ENCODE measurements around the gene CFAP74. TPM values are rescaled to one million over a fixed set of nuclear protein-coding genes. Genes with fewer than 3 reads are reported as not detected.
"Not testable (repeated sequence)": the region's sequence is repeated elsewhere in the genome, so short reads cannot be mapped to it uniquely, and the experiment has no call there.

Gene CFAP74
- total RNA-seq, 1 donor from 2014 or later, result not detected

DNA sequence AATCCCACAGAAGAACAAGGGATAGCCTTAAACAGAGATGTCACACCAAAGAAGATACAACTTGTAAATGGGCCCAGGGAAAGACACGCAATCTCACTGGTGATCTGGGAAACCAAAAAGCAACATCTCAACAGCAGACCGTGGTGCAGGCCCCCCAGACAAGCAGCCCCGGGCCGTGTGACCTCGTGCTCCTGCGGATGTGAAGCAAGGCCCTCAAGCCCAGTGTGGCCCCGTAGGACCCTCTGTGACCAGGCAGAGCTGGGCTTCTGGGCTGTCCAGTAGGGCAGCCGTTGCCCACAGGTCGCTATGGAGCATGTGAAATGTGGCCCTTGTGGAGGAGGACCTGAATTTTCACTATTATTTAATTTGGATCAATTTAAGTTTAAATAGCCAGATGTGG is 49.6 kb downstream of the CFAP74 start:
- DNase-seq (ENCODE audit: low read depth), result no peak

DNA sequence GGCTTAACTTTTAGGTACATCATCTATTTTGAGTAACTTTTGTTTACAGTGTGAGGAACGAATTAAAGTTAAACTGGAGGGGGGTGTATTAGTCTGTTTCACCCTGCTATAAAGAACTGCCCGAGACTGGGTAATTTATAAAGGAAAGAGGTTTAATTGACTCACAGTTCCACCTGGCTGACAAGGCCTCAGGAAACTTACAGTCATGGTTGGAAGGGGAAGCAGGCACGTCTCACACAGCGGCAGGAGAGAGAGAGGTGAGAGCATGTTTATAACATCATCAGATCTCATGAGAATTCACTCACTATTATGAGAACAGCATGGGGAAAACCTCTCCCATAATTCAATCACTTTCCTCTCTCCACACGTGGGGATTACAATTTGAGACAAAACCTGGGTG is 52.6 kb downstream of the CFAP74 start:
- DNase-seq (ENCODE audit: low read depth), result no peak

DNA sequence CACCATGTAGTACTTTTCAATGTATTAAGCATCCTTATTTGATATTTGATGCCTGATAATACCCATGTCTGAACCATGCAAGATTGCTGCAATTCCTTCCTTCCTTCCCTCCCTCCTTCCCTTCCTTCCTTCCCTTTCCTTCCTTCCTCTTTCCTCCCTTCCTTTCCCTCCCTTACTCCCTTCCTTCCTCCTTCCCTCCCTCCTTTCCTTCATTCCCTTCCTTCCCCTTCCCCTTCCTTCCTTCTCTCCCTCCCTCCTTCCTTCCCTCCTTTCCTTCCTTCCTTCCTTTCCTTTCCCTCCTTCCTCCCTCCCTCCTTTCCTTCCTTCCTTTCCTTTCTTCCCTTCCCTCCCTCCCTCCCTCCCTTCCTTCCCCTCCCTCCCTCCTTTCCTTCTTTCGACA is 54.8 kb downstream of the CFAP74 start:
- no peak for DNase-seq (ENCODE audit: low read depth)

DNA sequence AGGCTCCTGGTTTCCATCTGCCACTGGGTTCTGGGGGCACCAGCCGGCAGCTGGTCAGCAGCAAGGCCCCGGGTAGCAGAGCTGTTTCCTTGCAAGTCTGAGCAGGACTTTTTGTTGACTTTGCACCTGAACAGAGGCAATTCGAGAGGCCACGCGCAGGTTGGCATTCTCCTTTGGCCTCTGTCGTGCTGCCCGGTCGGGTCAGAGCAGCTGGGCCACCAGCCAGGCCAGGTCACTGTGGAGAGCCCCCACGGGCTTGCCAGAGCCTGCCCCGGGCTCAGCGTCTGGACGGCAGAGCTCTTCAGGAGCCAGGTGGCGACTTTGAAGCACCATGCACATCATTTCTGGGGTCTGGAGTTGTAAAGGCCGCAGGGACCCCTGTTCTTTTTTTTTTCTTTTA is 56.1 kb downstream of the CFAP74 start:
- no peak for DNase-seq (ENCODE audit: low read depth)

DNA sequence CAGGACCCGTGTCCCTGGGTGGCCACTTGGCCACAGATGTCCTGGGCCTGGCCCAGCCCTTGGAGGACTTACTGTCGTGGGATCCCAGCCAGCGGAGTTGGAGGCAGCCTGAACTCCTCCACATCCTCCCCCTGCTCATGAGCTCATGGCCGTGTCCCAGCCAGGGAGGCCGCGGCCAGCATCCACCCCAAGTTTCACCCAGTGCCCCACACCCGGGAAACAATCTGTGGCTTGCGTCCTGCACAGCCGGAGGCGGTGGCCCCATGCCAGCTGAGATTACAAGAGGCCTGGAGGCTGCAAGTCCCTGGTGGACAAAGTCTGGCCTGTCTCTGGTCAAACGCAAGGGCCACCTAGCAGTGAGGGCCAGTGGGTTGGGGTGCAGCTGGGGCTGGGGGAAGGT is 57.0 kb downstream of the CFAP74 start:
- peak; percentile 28 for DNase-seq (ENCODE audit: low read depth)

DNA sequence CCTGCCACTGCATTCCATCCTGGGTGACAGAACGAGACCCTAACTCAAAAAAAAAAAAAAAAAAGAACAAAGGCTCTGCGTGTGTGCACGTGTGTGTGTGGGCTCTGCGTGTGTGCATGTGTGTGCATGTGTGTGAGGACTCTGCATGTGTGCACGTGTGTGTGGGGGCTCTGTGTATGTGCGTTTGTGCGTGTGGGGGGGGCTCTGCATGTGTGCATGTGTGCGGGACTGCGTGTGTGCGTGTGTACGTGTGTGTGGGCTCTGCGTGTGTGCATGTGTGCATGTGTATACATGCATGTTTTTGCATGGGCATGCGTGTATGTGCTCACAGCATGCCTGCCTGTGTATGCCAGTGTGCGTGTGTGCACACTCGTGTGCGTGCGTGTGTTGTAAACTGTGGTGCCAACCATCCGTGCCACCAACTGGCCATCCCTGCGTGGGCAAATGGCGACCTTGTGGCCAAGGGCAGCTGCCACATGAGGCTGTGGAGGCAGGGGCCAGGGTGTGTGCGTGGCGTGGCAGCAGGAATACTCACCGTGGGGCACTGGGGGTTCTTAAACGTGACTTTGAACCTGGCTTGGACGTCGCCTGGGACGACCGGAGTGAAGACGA is 57.7 kb downstream of the CFAP74 start:
- no peak for DNase-seq (ENCODE audit: low read depth)

DNA sequence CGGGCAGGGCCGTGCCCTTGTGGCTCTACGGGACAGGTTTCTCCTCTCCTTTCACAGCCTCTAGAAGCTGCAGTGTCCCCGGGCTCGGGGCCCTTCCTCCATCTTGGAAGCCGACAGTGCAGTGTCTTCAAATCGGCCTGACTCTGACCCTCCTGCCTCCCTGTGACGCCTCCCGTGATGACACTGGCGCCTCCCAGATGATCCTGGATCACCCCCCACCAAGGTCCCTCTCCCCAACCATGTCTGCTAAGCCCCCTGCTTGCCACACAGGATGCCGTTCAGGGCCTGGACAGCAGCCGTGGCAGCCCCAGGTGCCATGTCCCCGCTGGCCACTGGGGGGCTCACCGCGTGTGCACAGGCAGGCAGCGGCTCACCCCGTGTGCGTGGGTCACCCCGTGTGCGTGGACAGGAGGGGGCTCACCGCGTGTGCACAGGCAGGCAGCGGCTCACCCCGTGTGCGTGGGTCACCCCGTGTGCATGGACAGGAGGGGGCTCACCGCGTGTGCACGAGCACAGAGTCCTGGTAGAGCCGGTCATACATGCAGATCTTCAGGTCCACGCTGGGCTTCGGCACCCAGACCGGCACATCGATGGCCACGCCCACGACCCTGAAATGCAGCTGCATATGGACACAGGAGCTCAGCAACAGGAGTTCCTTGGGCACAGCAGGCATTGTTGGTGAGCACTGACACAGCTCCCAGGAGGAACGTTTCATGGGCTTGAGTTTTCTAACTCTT is 59.6 kb downstream of the CFAP74 start:
- peak; percentile 39 for DNase-seq (ENCODE audit: low read depth)

DNA sequence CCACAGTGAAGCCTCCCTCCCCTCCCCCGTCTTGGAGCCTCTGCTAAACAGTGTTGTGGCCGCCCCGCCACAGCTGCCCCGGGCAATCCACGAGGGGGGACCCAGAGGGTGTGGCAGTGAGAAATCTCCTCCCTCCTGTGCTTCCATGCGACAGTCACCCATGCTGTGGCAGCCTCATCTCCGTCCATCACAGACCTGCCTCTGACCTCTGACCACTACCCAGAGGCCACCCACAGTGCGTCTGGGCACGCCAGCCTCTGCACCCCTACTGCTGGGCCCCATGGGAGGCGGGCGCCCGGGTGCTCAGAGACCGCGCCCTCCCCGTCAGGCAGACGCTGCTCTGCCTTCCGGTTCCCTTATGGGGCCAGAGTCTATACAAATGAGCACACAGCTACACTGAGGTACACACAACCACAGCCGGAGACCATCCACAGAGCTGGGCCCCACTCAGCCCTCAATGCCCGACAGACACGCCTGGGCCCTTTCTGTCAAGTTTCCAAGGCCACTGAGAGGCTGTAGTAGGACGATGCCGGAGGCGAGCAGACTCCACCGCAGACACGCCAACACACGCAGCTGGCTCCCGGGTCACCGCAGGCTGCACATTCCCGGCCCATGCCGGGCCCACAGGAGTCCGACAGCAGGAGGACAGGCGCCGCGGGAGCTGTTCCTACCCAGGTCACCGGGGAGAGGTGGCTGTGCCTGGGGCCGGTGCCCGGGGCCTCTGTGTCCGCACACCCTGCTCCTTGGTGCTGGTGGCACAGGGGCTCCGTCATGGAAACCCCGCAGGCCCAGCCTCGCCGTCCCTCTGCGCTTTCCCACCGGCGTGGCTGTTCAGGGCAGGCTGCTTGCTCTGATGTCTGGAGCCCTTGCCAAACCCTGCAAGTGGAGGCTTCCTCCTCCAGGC is 60.6 kb downstream of the CFAP74 start:
- no peak for DNase-seq (ENCODE audit: low read depth)

DNA sequence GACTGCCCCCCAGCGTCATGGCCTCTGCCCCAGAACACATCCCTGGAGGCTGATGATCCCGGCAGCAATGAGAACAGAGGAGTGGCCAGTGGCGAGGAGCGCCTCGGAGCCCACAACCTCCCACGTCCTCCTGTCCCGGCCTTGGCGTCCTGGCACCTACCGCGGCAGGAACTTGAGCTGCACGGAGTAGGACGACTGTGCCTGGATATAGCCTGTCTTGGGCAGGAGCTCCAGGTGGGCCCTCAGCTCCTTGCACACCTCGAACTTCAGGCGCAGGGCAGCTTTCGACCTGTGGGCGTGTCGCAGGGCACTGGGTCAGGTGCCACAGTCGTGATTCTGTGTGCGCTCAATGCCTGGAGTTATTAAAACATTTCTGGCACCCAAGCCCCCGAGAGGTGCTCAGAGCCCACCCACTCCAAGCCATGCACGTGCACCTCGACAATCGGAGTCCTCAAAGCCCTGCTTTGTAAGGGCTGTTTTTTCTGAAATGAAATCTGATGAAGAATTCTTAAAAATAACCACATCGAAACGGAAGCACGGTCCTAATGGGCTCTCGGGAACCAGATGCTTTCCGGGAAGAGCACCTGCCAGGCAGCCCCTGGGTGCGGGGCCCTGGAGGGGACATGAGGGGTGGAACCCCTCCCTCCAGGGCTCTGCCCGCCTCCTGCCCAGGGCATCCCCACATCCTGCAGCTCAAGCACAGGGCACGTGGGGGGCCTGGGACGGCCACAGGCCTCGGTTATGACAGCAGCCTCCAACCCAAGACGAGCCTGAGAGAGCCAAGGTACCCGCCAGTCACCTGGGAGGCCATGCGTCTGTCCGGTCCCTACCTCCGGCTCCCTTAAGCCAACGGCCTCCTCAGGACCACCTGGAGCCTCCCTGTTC is 61.5 kb downstream of the CFAP74 start:
- no peak for DNase-seq (ENCODE audit: low read depth)

DNA sequence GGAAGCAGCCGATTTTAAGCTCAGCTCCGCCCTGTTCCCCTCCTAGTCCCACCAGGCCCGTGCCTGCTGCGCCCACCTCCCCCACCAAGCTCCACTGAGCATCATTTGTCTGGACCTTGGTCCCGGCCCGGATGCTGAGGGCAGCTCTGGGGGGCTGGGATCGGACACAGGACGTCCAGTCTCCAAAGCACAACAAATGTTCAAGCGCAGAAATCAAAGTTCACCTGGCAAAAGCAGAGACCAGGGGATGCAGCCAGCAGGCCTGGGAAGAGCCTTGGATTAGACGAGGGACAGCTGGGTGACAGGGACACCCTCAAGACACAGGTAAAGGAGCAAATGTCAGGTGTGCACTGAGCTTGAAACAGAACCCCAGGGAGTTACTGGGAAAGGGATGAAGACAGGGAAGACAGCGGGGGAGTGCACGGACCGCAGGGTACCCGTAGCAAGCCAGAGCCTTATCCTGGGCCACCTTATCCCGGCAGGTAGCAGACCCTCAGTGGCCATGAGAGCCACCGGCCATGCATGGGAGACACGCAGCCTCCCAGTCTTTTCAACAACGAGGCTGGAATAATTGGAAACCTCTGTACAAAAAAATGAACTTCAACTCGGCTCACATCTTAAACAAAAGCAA is 62.3 kb downstream of the CFAP74 start:
- DNase-seq (ENCODE audit: low read depth), result no peak

DNA sequence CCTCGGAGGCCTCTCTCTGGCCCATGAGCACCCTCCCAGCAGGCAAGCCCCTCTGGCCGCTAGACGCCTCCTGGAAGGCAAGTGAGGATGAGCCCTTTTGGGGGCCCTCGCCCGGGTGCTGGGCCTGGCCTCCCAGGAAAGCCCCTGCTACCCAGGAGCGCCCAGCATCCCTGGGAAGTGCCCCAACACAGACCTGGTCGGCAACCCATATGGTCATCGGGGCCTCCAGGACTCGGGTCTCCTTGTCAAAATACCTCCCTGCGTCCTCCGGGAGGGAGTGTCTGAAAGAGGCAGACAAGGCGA is 63.5 kb downstream of the CFAP74 start:
- no peak for DNase-seq (ENCODE audit: low read depth)

DNA sequence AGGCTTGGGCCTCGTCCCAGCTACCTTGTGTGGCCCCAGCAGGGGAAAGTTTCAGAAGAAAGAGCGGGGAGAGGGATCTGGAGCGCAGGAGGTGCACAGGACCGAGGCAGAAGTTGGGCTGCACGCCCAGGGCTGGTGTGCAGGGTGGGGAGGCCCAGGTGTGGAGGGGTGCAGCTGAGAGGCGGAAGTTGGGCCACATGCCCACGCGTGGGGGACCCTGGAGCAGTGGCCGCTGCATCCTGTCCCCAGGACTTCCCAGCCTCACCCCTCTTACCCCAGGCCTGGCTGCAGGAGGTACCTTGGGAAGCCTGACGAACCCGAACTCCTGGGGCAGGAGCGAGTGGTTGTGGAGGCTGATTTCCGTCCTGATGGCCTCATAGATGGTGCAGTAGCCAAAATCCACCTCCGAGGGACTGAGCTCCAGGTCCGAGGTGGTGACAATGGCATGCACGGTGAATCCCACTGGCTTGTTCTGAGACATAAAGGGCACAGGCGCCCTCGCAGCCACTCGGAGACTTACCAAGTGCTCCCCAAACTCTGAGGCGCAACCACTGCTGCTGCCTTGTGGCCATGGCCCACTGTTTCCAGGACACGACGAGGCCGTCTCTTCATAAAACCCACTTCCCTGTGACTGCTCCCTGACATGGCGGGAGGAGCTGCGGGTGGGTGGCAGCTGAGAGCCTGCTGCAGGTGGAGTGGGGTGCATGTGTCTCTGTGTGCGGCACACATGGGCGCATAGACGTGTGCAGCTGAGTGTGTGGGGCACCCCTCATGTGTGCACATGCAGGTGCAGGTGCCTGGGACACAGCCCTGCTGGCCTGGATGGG is 64.1 kb downstream of the CFAP74 start:
- DNase-seq (ENCODE audit: low read depth), result no peak

DNA sequence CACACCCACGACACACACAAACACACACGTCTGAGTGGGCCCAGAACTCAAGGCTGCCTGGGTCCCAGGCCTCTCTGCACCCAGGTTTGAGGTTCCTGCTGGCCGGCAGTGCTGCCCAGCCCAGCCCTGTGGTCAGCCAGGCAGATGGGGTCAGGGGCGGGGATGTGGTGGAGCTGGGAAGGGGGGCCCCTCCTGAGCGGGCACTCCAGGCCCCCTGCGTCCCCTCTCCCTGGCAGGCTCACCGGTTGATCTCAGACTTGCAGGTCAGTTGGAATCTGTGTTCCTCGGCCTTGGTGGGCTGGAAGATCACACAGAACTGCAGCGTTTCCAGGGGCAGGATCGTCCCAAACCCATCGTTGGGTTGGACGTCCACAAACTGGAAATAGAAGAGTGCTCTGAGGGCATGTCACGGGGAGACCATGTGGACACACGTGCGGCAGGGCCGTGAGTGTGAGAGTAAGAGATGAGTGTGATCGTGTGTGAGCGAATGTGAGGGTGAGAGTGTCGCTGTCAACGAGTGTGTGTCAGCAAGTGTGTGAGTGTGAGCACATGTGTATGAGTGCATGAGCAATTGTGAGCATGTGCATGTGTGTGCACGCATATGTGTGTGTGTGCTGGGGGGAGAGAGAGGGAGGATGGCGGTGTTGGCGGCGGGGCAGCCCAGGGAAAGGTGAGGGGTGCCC is 64.8 kb downstream of the CFAP74 start:
- no peak for DNase-seq (ENCODE audit: low read depth)

DNA sequence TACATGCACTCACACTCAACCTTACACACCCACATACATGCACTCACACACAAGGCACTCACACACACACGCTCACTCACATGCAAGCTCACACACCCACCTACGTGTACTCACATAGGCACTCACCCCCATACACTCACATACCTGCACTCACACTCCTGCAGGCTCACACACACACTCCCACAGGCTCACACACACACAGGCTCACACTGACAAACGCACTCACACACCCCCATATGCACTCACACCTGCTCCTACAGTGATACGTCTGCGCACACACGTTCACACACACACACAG is 65.4 kb downstream of the CFAP74 start:
- DNase-seq (ENCODE audit: low read depth), result no peak

DNA sequence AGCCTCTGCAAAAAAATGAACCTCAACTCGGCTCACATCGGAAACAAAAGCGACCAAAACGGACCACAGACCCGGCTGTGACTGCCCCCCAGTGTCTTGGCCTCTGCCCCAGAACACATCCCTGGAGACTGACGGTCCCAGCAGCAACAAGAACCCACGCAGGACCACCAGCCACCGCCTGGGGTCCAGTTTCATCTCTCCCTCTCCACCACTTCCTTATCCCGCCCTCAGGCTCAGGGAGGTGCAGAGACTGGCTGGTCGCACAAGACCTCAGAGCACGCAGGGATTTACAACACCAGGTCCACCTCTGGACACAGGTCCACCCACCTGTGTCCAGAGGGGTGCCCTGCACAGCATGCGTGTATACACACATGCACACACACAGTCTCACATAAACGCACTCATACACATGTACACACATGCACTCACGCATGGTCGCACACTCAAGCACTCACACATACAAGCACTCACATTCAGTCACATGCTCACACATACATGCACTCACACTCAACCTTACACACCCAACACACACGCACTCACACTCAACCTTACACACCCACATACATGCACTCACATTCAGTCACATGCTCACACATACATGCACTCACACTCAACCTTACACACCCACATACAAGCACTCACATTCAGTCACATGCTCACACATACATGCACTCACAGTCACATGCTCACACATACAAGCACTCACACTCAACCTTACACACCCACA is 65.9 kb downstream of the CFAP74 start:
- no peak for DNase-seq (ENCODE audit: low read depth)

DNA sequence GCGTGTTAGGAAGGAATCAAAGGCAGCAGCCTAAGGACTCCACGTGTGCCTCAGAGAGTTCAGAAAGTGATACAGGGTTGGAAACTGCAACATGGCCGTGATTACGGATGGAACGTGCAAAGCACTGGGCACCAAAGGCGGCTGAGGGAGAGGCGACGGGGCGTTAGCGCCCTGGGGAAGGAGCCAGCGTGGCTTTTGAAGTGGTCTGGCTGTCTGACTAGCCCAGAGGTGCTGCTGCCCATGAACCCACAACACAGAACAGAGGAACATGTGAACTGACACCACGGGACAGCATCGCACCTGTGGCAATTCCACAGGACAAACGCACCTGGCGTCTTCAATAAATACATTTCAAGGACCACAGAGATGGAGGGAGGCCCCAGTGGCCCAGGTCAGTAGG is 66.5 kb downstream of the CFAP74 start:
- no peak for DNase-seq (ENCODE audit: low read depth)

DNA sequence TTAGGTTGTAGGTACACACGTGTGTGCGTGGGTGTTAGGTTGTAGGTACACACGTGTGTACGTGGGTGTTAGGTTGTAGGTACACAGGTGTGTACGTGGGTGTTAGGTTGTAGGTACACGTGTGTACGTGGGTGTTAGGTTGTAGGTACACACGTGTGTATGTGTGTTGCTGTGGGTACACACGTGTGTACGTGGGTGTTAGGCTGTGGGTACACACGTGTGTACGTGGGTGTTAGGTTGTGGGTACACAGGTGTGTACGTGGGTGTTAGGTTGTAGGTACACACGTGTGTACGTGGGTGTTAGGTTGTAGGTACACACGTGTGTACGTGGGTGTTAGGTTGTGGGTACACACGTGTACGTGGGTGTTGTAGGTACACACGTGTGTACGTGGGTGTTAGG is 68.7 kb downstream of the CFAP74 start:
- not testable (repeated sequence) for DNase-seq (ENCODE audit: low read depth)

DNA sequence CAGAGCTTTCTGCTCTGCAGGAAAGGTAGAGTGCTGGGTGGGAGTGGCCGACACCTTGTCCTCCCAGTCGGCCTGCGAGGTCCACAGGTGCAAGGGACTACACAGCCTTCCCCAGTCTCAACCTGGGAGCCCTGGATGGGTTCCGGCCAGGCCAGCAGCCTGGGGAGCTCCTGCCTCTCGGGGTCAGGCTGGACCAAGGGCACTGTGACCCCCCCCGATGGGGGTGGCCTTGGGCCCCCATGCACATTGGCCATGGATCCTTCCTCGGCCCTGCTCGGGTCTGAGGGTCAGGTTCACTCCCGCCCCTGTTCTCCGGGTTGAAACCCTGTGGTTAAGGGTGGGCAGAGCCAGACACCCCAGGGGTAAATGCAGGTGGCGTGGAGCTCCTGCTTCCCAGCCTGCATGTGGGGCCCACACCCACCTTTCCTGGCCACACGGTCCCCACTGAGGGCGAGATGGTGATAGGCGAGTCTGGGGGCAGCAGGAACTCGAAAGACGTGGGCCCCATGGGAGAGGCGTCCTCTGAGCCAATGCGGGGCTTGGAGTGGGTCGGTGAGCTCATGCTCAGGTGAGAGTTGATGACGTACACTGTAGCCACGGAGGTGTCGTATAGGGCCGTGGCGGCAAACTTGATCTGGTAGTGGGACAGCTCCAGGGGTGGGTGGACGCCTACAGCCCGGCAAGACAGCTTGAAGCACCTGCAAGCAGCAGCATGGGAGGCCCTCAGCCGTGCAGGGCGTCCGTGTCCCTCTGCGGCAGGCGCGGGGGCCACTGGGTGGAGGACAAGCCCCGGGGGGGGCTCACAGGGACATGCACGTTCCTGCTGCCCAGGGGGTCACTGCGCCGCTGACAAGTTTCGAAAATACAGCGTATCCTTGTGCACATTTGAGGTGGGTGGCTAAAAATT is 73.7 kb downstream of the CFAP74 start:
- DNase-seq (ENCODE audit: low read depth), result no peak

All from myocyte (in vitro differentiated cells).